HL-60/S4 treated with retinoic acid at 250 ng/mL for 4 days and 3 days (cell line): ENCODE measurements around the gene GPX3.

ENCODE experiments used
- in situ Hi-C: fragments of 300-500 bp; cut with MboI; formaldehyde crosslinking; loops from 2 replicates; pipeline ENCODE4 v1.7.0; 2022; ENCODE audit warnings: low sequenced_read_pairs

GPX3 gene

DNA sequence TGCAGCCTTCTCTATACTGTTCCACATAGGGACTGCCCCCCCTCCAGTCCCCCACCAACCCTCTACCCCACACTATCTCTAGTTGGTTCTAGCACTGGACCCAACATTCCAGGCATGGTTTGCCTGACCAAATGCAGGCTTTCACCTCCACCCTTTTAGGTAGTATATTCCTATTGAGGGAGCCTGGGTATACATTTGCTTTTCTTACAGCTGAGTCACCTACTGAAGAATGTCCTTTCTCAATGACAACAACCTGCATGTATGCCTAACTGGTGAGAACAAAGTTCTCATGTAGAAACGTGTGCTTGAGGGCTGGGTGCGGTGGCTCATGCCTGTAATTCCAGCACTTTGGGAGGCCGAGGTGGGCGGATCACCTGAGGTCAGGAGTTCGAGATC lies 52.2 kb downstream of the GPX3 start:
- in situ Hi-C loops, result no loop called here

DNA sequence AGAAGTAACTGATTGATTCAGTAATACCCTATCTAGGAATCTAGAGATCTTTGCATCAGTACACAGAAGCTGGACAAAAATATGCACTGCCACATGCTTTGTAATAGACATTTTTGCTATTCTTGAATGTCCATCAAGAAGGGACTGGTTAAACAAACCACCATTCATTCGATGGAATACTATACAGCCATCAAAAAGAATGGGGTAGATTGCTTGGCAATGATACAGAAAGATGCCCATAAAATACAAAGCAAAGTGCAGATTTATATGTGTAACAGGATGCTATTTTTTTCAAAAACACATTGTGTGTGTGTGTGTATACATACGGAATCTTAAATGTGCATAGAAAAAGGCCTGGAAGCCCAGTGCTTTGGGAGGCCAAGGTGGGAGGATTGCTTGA lies 52.9 kb downstream of the GPX3 start:
- in situ Hi-C loops, result no loop called here

DNA sequence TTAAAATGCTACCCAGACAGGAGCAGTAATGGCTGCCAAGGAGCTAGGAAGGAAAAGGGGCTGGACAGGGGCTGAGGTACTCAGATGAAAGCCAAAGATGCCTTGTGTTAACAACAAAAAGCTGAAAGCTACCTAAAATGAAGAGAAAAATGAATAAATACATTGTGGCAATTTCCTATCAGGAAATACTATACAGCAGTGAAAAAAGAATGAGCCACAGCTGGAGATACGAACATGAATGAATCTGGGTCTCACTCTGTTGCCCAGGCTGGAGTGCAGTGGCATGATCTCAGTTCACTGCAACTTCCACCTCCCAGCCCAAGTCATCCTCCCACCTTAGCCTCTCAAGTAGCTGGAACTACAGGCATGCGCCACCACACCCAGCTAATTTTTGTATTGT lies 54.2 kb downstream of the GPX3 start:
- in situ Hi-C loops, result no loop called here

DNA sequence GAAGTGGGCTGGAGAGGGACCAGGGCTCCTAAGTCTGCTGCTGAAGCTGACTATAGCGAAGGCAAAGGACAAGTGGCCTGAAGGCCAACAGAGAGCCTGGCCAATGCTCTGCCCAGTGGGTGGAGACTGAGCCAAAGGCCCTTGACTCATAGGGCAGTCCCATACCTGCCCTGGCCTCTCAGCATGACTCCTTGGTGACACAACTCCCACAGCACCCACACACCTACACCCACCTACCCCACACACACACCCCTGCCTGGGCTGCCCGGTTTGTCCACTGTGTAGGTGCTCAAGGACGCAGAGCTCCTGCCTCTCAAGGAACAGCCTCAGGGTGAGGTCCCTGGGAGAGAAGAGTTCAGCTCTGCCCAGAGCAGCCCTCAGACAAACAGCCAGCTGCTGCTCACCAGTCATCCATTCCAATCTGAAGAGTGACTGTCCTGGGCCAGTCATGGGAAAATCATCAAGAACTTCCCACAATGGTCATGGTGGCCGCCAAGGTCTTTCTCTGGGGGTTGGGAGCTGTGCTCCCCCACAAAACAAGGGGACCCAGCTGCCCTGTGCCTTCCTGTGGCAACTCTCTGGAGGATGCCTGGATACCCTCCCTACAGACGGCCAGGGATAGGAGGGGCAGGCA lies 55.4 kb downstream of the GPX3 start:
- in situ Hi-C loops, result no loop called here

DNA sequence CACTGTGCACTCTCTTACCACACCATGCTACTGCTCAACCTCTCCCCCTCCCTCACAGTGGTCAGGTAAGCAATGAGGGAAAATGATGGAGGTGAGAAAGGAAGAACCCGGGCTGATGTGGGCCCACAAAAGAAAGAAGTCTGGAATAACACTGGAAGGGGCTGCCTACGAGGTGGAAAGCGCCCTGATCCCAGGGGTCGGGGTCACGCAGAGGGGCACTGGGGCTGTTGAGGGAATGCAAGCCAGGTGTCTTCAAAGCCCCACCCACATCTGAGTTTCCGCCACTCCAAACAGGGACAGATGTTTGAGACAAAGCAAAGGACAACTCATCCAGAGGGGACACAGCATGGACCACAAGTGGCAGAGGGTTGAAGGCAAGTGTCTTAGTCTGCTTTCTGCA lies 56.2 kb downstream of the GPX3 start:
- in situ Hi-C loops, result no loop called here

DNA sequence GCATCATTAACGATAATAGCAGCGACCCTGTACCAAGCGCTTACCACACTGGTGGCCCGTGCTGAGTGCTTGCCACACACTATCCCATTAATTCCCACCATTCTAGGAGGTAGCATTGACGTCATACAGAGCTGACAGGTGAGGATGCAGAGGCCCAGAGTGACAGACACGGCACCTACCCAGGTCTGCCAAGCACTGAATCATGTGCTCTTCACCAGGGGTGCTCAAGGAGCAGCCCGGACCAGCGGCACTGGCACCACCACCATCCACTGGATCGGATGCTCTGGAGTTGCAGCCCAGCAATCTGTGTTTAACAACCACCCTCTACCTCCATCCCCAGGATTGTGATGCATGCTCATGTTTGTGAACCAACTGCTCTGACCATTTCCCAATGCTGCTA lies 57.0 kb downstream of the GPX3 start:
- in situ Hi-C loops, result no loop called here

DNA sequence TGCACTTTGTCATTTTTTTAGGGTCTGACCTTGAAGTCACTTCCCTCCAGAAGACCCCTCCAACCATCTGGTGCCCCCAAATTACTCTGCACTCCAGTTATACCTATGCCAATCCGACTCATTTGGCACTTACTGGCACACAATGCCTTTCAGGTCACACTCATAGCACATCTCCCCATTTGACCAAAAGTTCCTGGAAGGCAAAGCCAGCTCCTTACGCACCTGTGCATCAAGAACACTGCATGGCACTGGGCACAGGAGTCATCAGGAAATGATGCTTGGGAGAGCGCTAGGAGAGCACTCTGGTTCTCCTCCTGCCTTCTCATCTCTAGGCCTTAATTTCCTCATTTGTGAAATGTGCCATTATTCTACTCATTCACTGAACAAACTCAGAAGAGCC lies 57.6 kb downstream of the GPX3 start:
- in situ Hi-C loops, result no loop called here
